Muscle of leg (tissue), 11 donors: ENCODE measurements around the gene GALNT12. TPM values are rescaled to one million over a fixed set of nuclear protein-coding genes. Genes with fewer than 3 reads are reported as not detected.

ENCODE experiments used
- DNase-seq: peaks from one replicate; pipeline ENCODE4 v3.0.0; 2013
- H3K27ac ChIP-seq: one replicate; pipeline ENCODE4 v1.5.1; 2013; ENCODE audit warnings: mild to moderate bottlenecking, low read length, control low read depth
- H3K27me3 ChIP-seq: one replicate; pipeline ENCODE4 v1.6.1; 2013; ENCODE audit warnings: low read length; ENCODE audit not compliant: control insufficient read depth, insufficient read depth
- H3K36me3 ChIP-seq: one replicate; pipeline ENCODE4 v1.6.1; 2013; ENCODE audit warnings: low read length; ENCODE audit not compliant: control insufficient read depth, insufficient read depth
- H3K4me1 ChIP-seq: one replicate; pipeline ENCODE4 v1.6.1; 2013; ENCODE audit warnings: low read length; ENCODE audit not compliant: control insufficient read depth, insufficient read depth
- H3K4me3 ChIP-seq: one replicate; pipeline ENCODE4 v1.5.1; 2013; ENCODE audit warnings: low read length, control low read depth
- H3K9me3 ChIP-seq: replicated peaks from 2 replicates; pipeline ENCODE4 v1.6.1; 2013; ENCODE audit warnings: low read depth, low read length; ENCODE audit not compliant: control insufficient read depth
- WGBS: methylation state at CpG from one replicate; pipeline ENCODE4 v1.1.5; 2013; ENCODE audit warnings: missing lambda C conversion rate; ENCODE audit not compliant: insufficient coverage; 5-methylcytosine and 5-hydroxymethylcytosine counted together
- polyA plus RNA-seq, 8 donors: library from polyadenylated mRNA; unstranded; fragments of 120-200 nt; gene quantifications; one replicate each; pipeline versions ENCODE4 v1.2.1 to v1.2.3, GENCODE V29; 2013; ENCODE audit warnings: inconsistent platforms in 1 of 8, low replicate concordance in 1 of 8; ENCODE audit not compliant: insufficient read length in 8 of 8, insufficient read depth in 1 of 8
- total RNA-seq: library from RNA; stranded (reverse); fragments of 120-200 nt; gene quantifications from one replicate; pipeline ENCODE4 v1.2.4, GENCODE V29; 2013

Gene GALNT12
- total and polyA plus RNA-seq, 9 donors: 2.7 to 4.6 (median 3.6) TPM

DNA sequence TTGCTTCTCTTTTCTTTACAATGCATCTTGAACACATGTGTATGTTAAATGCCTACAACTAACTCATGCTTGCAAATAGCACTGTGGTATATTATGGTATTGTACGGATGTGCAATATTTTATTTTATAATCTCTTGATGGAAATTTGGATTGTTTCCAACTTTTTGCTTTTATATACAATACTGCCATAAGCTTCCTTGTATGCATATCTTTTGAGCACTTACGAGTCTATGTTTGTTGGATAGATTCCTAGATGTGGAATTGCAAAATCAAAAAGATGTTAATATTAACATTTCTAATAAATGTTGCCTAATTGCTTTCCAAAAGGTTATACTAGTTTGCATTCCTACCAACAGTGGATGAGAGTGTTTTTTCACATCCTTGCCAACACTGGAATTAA lies 3.4 kb upstream of the GALNT12 start:
- no peak overlapping the region for H3K4me3 ChIP-seq
- H3K27ac ChIP-seq: no peak overlapping the region
- no peaks in the 10 kb centered on the region for H3K36me3 ChIP-seq
- no CpG with 5 or more reads among the region's 2 CpGs for WGBS
- H3K9me3 ChIP-seq: no peaks in the 10 kb centered on the region
- no peak for DNase-seq
- H3K27me3 ChIP-seq: peaks cover 28% of the 10 kb centered on the region
- H3K4me1 ChIP-seq: peaks cover 9% of the 10 kb centered on the region

DNA sequence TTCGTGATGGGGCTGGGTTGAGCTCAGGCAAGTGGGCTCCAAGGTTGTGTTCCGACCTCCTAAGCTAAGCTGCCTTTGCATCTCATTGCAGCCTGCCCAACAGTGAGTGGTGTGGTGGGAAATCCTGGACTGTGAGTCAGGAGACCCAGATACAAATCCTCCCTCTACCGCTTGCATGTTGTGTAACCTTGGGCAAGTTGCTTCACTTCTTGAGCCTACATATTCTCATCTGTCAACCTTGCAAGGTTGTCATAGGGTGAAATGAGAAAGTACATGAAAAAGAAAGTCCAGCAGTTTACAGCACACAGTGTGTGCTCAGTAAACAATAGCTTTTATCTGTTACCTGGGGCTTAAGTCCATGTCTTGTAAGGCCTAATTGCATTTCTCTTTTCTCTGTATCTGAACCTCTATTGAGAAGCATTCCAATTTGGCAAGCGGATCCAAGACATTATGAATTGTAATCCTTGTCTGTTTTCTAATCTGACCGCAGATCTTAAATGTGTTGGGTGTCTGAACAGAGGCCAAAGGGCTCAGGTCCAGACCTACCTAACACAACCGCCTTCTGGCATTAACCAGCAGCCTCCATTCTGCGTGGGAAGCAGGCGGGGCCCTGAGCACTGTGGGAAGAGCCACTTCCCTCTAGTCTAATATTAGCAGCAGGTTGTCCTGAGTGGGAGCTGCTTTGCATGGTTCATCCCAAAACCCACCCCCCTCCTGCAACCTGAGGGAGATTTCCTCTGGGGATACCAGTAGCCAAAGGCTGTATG lies 1.8 kb upstream of the GALNT12 start:
- DNase-seq: no peak
- peaks cover 9% of the 10 kb centered on the region for H3K4me1 ChIP-seq
- H3K36me3 ChIP-seq: no peaks in the 10 kb centered on the region
- H3K27me3 ChIP-seq: peaks cover 31% of the 10 kb centered on the region
- WGBS: 40% methylated on average over 1 of the region's 8 CpGs
- H3K4me3 ChIP-seq: no peak overlapping the region
- no peak overlapping the region for H3K27ac ChIP-seq
- no peaks in the 10 kb centered on the region for H3K9me3 ChIP-seq

DNA sequence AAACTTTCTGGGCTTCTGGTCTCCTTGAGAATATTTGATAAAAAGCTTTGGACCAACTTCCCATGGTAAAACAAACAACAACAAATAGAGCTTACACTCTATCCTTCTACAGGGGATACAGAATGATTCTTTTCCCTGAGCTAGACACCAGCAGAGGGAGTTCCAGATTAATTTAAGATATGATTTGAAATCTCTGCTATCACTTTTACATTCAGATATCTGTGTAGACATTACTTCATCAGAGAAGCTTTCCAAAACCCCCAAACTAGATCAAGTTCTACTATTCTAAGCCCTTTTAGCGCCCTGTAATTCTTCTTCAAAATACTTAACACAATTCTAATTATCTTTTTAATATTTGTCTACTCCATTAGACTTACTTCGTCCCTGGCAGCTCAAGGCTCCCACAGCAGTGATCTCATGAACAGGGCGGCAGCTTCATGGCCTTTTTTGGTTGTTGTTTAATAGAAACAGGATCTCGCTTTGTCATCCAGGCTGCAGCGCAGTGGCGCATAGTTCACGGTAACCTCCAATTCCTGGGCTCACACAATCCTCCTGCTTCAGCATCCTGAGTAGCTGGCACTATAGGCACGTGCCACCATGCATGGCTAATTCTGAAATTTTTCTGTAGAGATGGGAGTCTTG lies 955 bp upstream of the GALNT12 start:
- Histone ChIP-seq H3K27me3 (peaks cover 31% of the 10 kb centered on the region), H3K4me1 (peaks cover 9% of the 10 kb centered on the region), H3K4me3 (no peak overlapping the region), H3K9me3 (no peaks in the 10 kb centered on the region), H3K27ac (no peak overlapping the region), H3K36me3 (no peaks in the 10 kb centered on the region)
- WGBS: 80% methylated on average over 1 of the region's 8 CpGs
- no peak for DNase-seq

DNA sequence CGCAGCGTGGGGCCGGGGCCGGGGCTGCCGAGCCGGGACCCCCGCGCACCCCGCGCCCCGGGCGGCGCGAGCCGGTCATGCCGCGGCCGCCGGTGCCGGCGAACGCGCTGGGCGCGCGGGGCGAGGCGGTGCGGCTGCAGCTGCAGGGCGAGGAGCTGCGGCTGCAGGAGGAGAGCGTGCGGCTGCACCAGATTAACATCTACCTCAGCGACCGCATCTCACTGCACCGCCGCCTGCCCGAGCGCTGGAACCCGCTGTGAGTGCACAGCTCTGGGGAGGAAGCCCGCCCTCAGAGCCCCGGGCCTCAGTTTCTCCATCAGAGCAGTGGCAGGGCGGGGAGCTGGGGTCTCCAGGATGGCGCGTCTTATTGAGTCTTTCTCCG lies 335 bp downstream of the GALNT12 start:
- under 1% methylated on average over 45 of the region's 46 CpGs for WGBS
- Histone ChIP-seq H3K9me3 (no peaks in the 10 kb centered on the region), H3K4me1 (peaks cover 9% of the 10 kb centered on the region), H3K4me3 (peak overlapping the region; percentile 54), H3K27me3 (peaks cover 26% of the 10 kb centered on the region), H3K36me3 (no peaks in the 10 kb centered on the region), H3K27ac (no peak overlapping the region)
- no peak for DNase-seq

DNA sequence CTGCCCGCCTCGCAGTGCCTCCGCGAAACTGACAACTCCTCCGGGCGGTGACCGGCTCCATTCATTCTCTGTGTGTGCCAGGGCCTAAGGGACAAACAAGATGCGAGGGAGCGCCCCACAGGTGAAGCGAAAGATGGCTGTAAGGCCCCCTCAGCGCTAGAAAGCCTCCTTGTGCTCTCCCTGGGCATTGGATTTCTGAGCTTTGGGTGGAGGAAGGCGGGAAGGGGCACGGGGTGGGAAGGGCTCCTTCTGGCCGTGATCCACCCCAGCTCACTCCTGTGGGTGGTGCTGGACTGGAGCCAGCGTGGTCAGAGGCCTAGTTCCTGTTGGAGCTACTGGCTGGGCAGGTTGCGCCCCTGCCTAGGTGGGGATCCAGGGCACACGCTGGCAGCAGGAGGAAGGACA lies 943 bp downstream of the GALNT12 start:
- 34% methylated on average over 14 of the region's 17 CpGs for WGBS
- DNase-seq: no peak
- peaks cover 21% of the 10 kb centered on the region for H3K27me3 ChIP-seq
- peaks cover 9% of the 10 kb centered on the region for H3K4me1 ChIP-seq
- H3K9me3 ChIP-seq: no peaks in the 10 kb centered on the region
- H3K27ac ChIP-seq: no peak overlapping the region
- H3K4me3 ChIP-seq: peak overlapping the region; percentile 54
- H3K36me3 ChIP-seq: no peaks in the 10 kb centered on the region

DNA sequence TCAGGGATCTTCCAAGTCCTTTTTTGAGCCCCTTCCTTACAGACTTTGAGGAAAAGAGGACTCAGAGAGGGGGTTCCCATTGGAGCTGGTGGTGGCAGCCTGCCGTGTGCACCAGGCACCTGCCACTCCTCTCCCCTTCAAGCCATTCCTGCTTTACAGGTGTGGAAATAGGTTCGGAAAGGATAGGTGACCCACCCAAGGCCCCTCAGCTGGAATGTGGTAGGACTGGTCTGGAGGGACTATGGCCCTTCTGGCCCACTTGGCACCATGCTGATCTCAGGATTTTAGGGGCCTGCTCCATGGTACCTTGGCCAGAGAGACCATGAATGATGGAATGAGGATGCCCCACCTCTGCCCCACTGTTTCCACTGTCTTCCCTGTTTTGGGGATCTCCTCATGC lies 1.4 kb downstream of the GALNT12 start:
- H3K36me3 ChIP-seq: no peaks in the 10 kb centered on the region
- H3K4me1 ChIP-seq: peaks cover 9% of the 10 kb centered on the region
- WGBS: no CpG with 5 or more reads among the region's 2 CpGs
- H3K27ac ChIP-seq: no peak overlapping the region
- peaks cover 21% of the 10 kb centered on the region for H3K27me3 ChIP-seq
- no peaks in the 10 kb centered on the region for H3K9me3 ChIP-seq
- no peak for DNase-seq
- H3K4me3 ChIP-seq: no peak overlapping the region

DNA sequence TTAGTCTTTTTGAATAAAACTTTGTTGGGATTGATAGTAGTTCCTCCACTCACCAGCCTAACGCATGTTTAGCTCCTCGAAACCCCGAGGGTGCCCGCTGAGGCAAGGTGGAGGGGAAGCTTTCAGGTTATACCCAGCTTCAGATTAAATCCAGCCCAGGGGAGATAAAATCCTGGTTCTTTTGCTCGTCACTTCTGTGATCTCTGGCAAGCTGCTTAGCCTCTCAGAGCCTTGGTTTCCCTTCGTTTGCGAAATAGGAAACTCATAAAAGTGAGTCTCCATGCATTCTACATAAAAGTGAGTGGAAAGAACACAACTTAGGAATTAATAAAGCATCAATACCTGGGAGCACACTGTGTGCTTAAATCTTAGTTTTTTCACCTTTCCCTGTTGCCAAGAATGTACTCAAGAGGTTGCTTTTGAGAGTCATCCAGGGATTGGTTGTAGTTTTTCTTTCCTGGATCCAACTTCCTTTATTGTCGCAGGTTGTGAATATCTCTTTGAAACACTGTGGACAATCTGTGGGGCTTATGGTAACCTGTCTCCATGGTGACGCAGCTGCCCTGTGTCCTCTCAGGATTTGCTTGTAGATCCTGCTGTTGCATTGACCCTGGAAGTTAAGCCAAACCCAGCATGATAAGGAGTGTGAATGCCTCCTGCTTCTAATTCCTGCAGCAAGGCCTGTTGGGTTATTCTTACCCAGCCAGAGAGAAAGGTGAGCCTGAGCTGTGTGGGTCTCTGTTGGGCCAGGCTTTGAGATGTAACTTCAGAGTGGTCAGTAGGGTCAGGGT lies 2.0 kb downstream of the GALNT12 start:
- Histone ChIP-seq H3K27ac (no peak overlapping the region), H3K36me3 (no peaks in the 10 kb centered on the region), H3K9me3 (no peaks in the 10 kb centered on the region), H3K4me3 (no peak overlapping the region), H3K27me3 (peaks cover 21% of the 10 kb centered on the region), H3K4me1 (peaks cover 9% of the 10 kb centered on the region)
- no peak for DNase-seq
- 63% methylated on average over 3 of the region's 9 CpGs for WGBS

DNA sequence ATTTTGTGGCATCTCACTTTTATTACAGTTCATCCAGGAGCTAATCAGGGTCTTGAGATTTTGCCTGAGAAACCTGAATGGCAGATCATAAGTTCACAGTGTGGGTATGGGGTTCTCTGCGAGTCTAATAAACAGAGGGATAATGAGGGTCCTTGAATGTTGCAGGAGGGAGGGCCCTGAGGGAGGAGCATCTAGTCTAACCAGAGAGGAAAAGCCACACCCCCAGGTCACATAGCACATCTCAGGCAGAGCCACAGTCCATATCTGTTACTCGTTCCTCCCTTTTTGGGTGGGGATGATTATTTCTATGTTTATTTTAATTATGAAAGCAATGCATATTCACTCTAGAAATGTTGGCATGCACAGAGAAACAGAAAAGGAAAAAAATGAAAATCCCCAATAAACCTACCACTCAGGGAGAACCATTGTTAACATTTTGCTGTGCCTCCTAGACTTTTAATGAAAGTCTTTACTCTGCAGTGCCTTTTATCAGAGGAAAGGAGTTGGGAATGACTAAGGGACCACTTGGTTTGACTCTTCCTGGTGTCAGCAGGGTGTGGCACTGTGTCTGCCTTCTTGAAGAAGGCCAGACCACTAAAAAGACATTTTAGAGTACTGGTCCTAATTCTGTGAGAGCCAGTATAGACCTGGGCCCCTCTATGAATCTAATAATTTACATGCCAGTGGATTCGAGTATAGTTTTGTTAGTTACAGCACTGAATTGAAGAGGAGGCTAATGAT lies 2.8 kb downstream of the GALNT12 start:
- Histone ChIP-seq H3K4me3 (no peak overlapping the region), H3K9me3 (no peaks in the 10 kb centered on the region), H3K27ac (no peak overlapping the region), H3K4me1 (peaks cover 9% of the 10 kb centered on the region), H3K27me3 (peaks cover 20% of the 10 kb centered on the region), H3K36me3 (no peaks in the 10 kb centered on the region)
- no CpG with 5 or more reads among the region's 3 CpGs for WGBS
- DNase-seq: no peak

DNA sequence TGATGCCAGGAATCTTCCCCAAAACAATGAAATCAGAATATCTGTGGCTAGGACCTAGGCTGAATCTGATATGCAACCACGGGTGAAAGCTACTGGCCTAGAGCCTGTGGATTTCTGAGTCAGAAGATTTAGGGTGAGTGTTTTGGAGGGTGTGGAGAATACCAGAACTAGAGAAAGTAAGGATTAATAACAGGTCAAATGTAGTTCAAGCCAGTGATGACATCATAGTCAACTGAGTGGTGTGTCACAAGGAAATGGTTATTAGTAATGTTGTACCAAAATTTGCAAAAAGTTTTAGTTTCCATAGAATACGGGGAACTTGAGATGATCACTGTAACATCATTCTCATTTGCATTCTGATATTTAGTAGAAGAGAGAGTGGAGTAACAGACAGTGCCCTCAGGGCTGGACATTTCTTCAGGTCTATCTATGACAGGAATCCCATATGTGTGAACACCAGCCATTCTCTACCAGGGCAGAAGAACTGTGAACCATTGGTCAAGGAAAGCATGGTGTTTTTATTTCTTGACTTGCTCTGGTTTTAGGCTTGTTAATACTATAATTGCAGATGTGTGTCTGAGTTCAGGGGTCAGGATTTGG lies 3.7 kb downstream of the GALNT12 start:
- H3K27ac ChIP-seq: no peak overlapping the region
- 89% methylated on average over 1 of the region's 2 CpGs for WGBS
- peaks cover 9% of the 10 kb centered on the region for H3K4me1 ChIP-seq
- no peak overlapping the region for H3K4me3 ChIP-seq
- no peak for DNase-seq
- no peaks in the 10 kb centered on the region for H3K9me3 ChIP-seq
- no peaks in the 10 kb centered on the region for H3K36me3 ChIP-seq
- H3K27me3 ChIP-seq: peaks cover 16% of the 10 kb centered on the region
